SK-N-SH (cell line): ENCODE data around the gene PYDC1. TPM values are rescaled to one million over a fixed set of nuclear protein-coding genes. Genes with fewer than 3 reads are reported as not detected.

Experiments
- CTCF ChIA-PET: fragments of 300-600, 350-600 bp; formaldehyde crosslinking; extraction: SDS; loops from one replicate; lab custom pipeline; 2021; lab: Yijun Ruan, JAX
- POLR2A ChIA-PET: fragments of 350-600 bp; sonication (Branson Sonifier 250); formaldehyde crosslinking; extraction: SDS; loops from one replicate; lab custom pipeline; 2020; ENCODE audit warnings: antibody characterized with exemption, inconsistent platforms; lab: Yijun Ruan, JAX
- DNase-seq: peaks from one replicate; pipeline ENCODE4 v3.0.0; 2012
- H2AFZ ChIP-seq: fragments of 200-600 bp; sonication (generic); 2 replicates; pipeline ENCODE4 v1.8.1; 2016; ENCODE audit warnings: antibody characterized with exemption, mild to moderate bottlenecking, low read depth
- H3F3A ChIP-seq: fragments of 200-600 bp; sonication (generic); replicated peaks from 2 replicates; pipeline ENCODE3; 2016; ENCODE audit warnings: antibody characterized with exemption, mild to moderate bottlenecking; ENCODE audit not compliant: insufficient read depth
- H3K27ac ChIP-seq, 2 experiments: fragments of 200-500 bp in 1 of 2; fragments of 200-600 bp in 1 of 2; sonication (Bioruptor generic) in 1 of 2; sonication (generic), shearing (Covaris generic) in 1 of 2; 2 replicates each; pipeline versions ENCODE4 v1.5.1 to v1.6.1; 2014 to 2016; ENCODE audit warnings: low read depth in 2 of 2, inconsistent platforms in 1 of 2, low read length in 1 of 2, mild to moderate bottlenecking in 1 of 2, mixed read lengths in 1 of 2
- H3K27me3 ChIP-seq: fragments of 200-600 bp; sonication (generic), shearing (Covaris generic); 2 replicates; pipeline ENCODE4 v1.6.1; 2016; ENCODE audit warnings: mixed run types; ENCODE audit not compliant: insufficient read depth
- H3K36me3 ChIP-seq, 2 experiments: fragments of 200-500 bp in 1 of 2; fragments of 200-600 bp in 1 of 2; sonication (Bioruptor generic) in 1 of 2; sonication (generic) in 1 of 2; replicated peaks in 1 of 2; 2 replicates each; pipeline versions ENCODE3 to v1.5.1; 2014 to 2016; ENCODE audit warnings: low read length in 1 of 2, mild to moderate bottlenecking in 1 of 2; ENCODE audit not compliant: insufficient read depth in 2 of 2, control insufficient read depth in 1 of 2
- H3K4me1 ChIP-seq, 2 experiments: fragments of 200-500 bp in 1 of 2; fragments of 200-600 bp in 1 of 2; sonication (Bioruptor generic) in 1 of 2; sonication (generic), shearing (Covaris generic) in 1 of 2; 2 replicates each; pipeline versions ENCODE4 v1.5.1 to v1.6.1; 2014 to 2016; ENCODE audit warnings: low read depth in 1 of 2, low read length in 1 of 2, mixed run types in 1 of 2; ENCODE audit not compliant: insufficient read depth in 2 of 2, control insufficient read depth in 1 of 2
- H3K4me2 ChIP-seq: fragments of 200-600 bp; sonication (generic), shearing (Covaris generic); 2 replicates; pipeline ENCODE4 v1.6.1; 2017; ENCODE audit warnings: mixed run types
- H3K4me3 ChIP-seq, 2 experiments: fragments of 200-500 bp in 1 of 2; fragments of 200-600 bp in 1 of 2; sonication (Bioruptor generic) in 1 of 2; sonication (generic), shearing (Covaris generic) in 1 of 2; 2 replicates each; pipeline versions ENCODE4 v1.5.1 to v1.8.1; 2014 to 2016; ENCODE audit warnings: low read depth in 2 of 2, inconsistent platforms in 1 of 2, low read length in 1 of 2, mild to moderate bottlenecking in 1 of 2, mixed read lengths in 1 of 2, moderate library complexity in 1 of 2
- H3K79me2 ChIP-seq: fragments of 200-600 bp; sonication (generic); 2 replicates; pipeline ENCODE4 v1.8.1; 2017; ENCODE audit warnings: mild to moderate bottlenecking; ENCODE audit not compliant: insufficient read depth
- H3K9ac ChIP-seq: fragments of 200-600 bp; sonication (generic); 2 replicates; pipeline ENCODE4 v1.6.1; 2017; ENCODE audit warnings: mixed run types
- H3K9me2 ChIP-seq: fragments of 200-600 bp; sonication (generic); 2 replicates; pipeline ENCODE4 v1.6.1; 2017; ENCODE audit warnings: mixed run types
- H3K9me3 ChIP-seq: fragments of 200-600 bp; sonication (generic); 2 replicates; pipeline ENCODE4 v1.6.1; 2017; ENCODE audit warnings: mixed run types, mild to moderate bottlenecking, moderate library complexity
- H4K20me1 ChIP-seq: fragments of 200-600 bp; sonication (generic); 2 replicates; pipeline ENCODE4 v1.6.1; 2017; ENCODE audit warnings: mild to moderate bottlenecking, mixed run types; ENCODE audit not compliant: insufficient read depth
- ELF1 ChIP-seq: IDR thresholded peaks from 2 replicates; pipeline ENCODE4 v1.4.0; 2012
- EP300 ChIP-seq, 2 experiments: IDR thresholded peaks; 2 replicates each; pipeline versions ENCODE4 v1.4.0 to v1.6.1; 2012; ENCODE audit warnings: borderline replicate concordance in 1 of 2, low read depth in 1 of 2, low read length in 1 of 2
- EZH2phosphoT487 ChIP-seq: fragments of 200-600 bp; sonication (generic); IDR thresholded peaks from 2 replicates; pipeline ENCODE4 v1.6.1; 2017; ENCODE audit warnings: low read depth, mixed run types, mild to moderate bottlenecking, antibody characterized with exemption, moderate library complexity, borderline replicate concordance
- FOSL2 ChIP-seq: IDR thresholded peaks from 2 replicates; pipeline ENCODE4 v1.4.0; 2012; ENCODE audit warnings: low read depth, mild to moderate bottlenecking, moderate library complexity, borderline replicate concordance
- FOXM1 ChIP-seq: IDR thresholded peaks from 2 replicates; pipeline ENCODE4 v1.4.0; 2012; ENCODE audit warnings: low read depth, mild to moderate bottlenecking
- GABPA ChIP-seq: IDR thresholded peaks from 2 replicates; pipeline ENCODE4 v1.4.0; 2012; ENCODE audit warnings: low read depth, mild to moderate bottlenecking
- JUND ChIP-seq: IDR thresholded peaks from 2 replicates; pipeline ENCODE4 v1.4.0; 2012
- MEF2A ChIP-seq: IDR thresholded peaks from 2 replicates; pipeline ENCODE4 v1.4.0; 2012; ENCODE audit warnings: low read depth, borderline replicate concordance
- NRF1 ChIP-seq: IDR thresholded peaks from 2 replicates; pipeline ENCODE4 v1.6.1; 2012; ENCODE audit warnings: low read depth, mild to moderate bottlenecking, low read length
- POLR2AphosphoS5 ChIP-seq: IDR thresholded peaks from 2 replicates; pipeline ENCODE4 v1.6.1; 2012; ENCODE audit warnings: low read depth, low read length
- RAD21 ChIP-seq: IDR thresholded peaks from 2 replicates; pipeline ENCODE4 v1.6.1; 2012; ENCODE audit warnings: mild to moderate bottlenecking, low read length
- RCOR1 ChIP-seq: fragments of 150-350 bp; IDR thresholded peaks from 2 replicates; pipeline ENCODE4 v1.6.1; 2017; ENCODE audit warnings: antibody characterized with exemption, low read length
- RFX5 ChIP-seq: IDR thresholded peaks from 2 replicates; pipeline ENCODE4 v1.6.1; 2012; ENCODE audit warnings: mild to moderate bottlenecking, improper control_type of control experiment, low read length
- RXRA ChIP-seq: IDR thresholded peaks from 2 replicates; pipeline ENCODE4 v1.4.0; 2012; ENCODE audit warnings: low read depth, mild to moderate bottlenecking, borderline replicate concordance
- SMC3 ChIP-seq: IDR thresholded peaks from 2 replicates; pipeline ENCODE4 v1.6.1; 2012; ENCODE audit warnings: low read depth, low read length, improper control_type of control experiment
- TAF1 ChIP-seq: IDR thresholded peaks from 2 replicates; pipeline ENCODE4 v1.6.1; 2012; ENCODE audit warnings: low read depth, mild to moderate bottlenecking, low read length, moderate library complexity, borderline replicate concordance
- TCF12 ChIP-seq: IDR thresholded peaks from 2 replicates; pipeline ENCODE4 v1.4.0; 2012
- YY1 ChIP-seq: IDR thresholded peaks from 2 replicates; pipeline ENCODE4 v1.4.0; 2012; ENCODE audit warnings: low read depth, mild to moderate bottlenecking
- WGBS: methylation state at CpG from one replicate; pipeline ENCODE4 v1.1.6; 2017; ENCODE audit warnings: low lambda C conversion rate; 5-methylcytosine and 5-hydroxymethylcytosine counted together
- polyA plus RNA-seq, 3 experiments: library from polyadenylated mRNA; depleted of rRNA; stranded (reverse); fragments of >200 nt; gene quantifications; 2 replicates each; pipeline ENCODE4 v1.2.3, GENCODE V29; 2012
- TF ChIP-seq, protein P1 (sequence below): IDR thresholded peaks from 2 replicates; pipeline ENCODE4 v1.6.1; 2012; ENCODE audit warnings: mild to moderate bottlenecking, low read depth, low read length, moderate library complexity
- TF ChIP-seq, protein P2 (sequence below): IDR thresholded peaks from 2 replicates; pipeline ENCODE4 v1.4.0; 2012; ENCODE audit warnings: low read depth
- TF ChIP-seq, protein P3 (sequence below): fragments of 150-350 bp; IDR thresholded peaks from 2 replicates; pipeline ENCODE4 v1.6.1; 2016; ENCODE audit warnings: mild to moderate bottlenecking, low read depth, low read length
- TF ChIP-seq, protein P4 (sequence below): fragments of 150-350 bp; IDR thresholded peaks from 2 replicates; pipeline ENCODE4 v1.6.1; 2017; ENCODE audit warnings: antibody characterized with exemption, low read length, low read depth, borderline replicate concordance
- TF ChIP-seq, protein P5 (sequence below): IDR thresholded peaks from 2 replicates; pipeline ENCODE4 v1.4.0; 2012; ENCODE audit warnings: low read depth, borderline replicate concordance

The PYDC1 gene
- polyA plus RNA-seq, 1 of the 3 experiments (the other 2 are of a cell fraction), result not detected

DNA sequence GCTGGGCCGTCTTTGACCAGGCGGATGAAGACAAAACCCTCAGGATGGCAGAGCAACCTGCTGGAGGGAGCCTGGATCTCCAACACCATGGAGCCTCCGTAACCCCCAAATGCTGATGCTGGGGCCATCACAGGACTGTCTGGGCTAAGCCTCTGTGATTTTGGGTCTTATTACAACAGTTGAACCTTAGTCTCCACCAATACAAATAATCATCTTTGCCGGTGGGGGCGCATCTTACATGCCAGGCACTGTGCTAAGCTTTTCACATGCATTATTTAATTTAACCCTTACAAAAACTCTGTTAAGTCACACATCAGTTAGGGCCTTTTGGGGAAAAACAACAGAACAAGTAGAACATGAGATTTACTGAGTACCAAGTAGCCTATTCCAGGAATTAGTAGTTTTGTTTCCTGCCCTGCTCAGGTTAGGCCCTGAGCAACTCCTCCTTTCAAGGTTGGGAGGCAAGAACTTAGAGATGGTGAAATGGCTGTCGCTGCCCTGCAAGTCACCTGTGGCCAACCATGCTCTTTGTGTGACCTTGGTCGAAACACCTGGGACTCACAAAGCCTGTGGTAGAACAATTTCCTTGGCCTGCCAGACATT is 33.9 kb upstream of the PYDC1 start:
- CTCF ChIA-PET, result no interaction called here
- H3K9ac ChIP-seq, result no peak overlapping the region
- H3K9me2 ChIP-seq, result no peaks in the 10 kb centered on the region

DNA sequence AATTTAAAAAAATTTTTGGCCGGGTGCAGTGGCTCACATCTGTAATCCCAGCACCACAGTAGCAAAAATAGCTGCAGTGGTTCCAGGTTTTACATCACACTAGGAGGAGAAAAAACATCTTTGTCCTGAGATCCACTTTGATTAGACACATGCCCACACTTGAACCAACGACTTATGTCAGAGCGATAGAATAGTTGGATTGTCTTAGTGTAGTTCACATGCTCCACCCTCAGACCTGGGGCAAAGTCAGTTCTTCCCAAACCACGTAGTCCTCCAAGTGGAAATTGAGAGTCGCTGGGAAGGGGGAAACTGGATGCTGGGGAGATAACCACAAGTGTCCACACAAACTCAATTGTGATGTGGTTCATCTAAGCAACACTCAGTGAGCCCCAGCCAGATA is 31.4 kb upstream of the PYDC1 start:
- H3K36me3 ChIP-seq, result no peaks in the 10 kb centered on the region
- CTCF ChIA-PET, result interaction anchor here (0.7 kb wide), 1 partner anchor 134 kb away, joined by 3 read pairs; no protein-coding TSS in a partner anchor
- H3K4me3 ChIP-seq, result no peak overlapping the region
- no peaks in the 10 kb centered on the region for H4K20me1 ChIP-seq
- no peaks in the 10 kb centered on the region for H3K79me2 ChIP-seq
- no peak overlapping the region for H3K27ac ChIP-seq
- H3K9me3 ChIP-seq, result no peaks in the 10 kb centered on the region
- H3K4me2 ChIP-seq, result no peak overlapping the region
- no peak overlapping the region for H3K9ac ChIP-seq
- H3K27me3 ChIP-seq, result peaks cover 75% of the 10 kb centered on the region; the same call in 1 of the 2 replicates
- no peak for DNase-seq
- H3K4me1 ChIP-seq, result no peaks in the 10 kb centered on the region
- H2AFZ ChIP-seq, result no peak overlapping the region
- WGBS, result 1% methylated on average over 5 of the region's 5 CpGs
- POLR2A ChIA-PET, result no interaction called here
- no peaks in the 10 kb centered on the region for H3K9me2 ChIP-seq
- no peaks in the 10 kb centered on the region for H3F3A ChIP-seq
- TF ChIP-seq TAF1 (no peak), JUND (no peak), POLR2AphosphoS5 (no peak), EP300 (IDR thresholded peaks at IDR 0.05; ENCODE audit: borderline replicate concordance in 1 of 2, low read depth in 1 of 2, low read length in 1 of 2) (no peak), FOSL2 (no peak), NRF1 (no peak)
- TF ChIP-seq, protein P1, sequence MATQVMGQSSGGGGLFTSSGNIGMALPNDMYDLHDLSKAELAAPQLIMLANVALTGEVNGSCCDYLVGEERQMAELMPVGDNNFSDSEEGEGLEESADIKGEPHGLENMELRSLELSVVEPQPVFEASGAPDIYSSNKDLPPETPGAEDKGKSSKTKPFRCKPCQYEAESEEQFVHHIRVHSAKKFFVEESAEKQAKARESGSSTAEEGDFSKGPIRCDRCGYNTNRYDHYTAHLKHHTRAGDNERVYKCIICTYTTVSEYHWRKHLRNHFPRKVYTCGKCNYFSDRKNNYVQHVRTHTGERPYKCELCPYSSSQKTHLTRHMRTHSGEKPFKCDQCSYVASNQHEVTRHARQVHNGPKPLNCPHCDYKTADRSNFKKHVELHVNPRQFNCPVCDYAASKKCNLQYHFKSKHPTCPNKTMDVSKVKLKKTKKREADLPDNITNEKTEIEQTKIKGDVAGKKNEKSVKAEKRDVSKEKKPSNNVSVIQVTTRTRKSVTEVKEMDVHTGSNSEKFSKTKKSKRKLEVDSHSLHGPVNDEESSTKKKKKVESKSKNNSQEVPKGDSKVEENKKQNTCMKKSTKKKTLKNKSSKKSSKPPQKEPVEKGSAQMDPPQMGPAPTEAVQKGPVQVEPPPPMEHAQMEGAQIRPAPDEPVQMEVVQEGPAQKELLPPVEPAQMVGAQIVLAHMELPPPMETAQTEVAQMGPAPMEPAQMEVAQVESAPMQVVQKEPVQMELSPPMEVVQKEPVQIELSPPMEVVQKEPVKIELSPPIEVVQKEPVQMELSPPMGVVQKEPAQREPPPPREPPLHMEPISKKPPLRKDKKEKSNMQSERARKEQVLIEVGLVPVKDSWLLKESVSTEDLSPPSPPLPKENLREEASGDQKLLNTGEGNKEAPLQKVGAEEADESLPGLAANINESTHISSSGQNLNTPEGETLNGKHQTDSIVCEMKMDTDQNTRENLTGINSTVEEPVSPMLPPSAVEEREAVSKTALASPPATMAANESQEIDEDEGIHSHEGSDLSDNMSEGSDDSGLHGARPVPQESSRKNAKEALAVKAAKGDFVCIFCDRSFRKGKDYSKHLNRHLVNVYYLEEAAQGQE, result no peak
- TF ChIP-seq, protein P2, sequence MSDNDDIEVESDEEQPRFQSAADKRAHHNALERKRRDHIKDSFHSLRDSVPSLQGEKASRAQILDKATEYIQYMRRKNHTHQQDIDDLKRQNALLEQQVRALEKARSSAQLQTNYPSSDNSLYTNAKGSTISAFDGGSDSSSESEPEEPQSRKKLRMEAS, result no peak

More for the DNA sequence above, 33.9 kb upstream of the PYDC1 start:
- no peak for DNase-seq
- WGBS, result 52% methylated on average over 7 of the region's 7 CpGs
- Histone ChIP-seq H3K4me2 (no peak overlapping the region), H3K27ac (no peak overlapping the region), H3K79me2 (no peaks in the 10 kb centered on the region), H3K9me3 (no peaks in the 10 kb centered on the region), H3K4me3 (no peak overlapping the region), H3K4me1 (no peaks in the 10 kb centered on the region), H3K36me3 (no peaks in the 10 kb centered on the region), H3F3A (no peaks in the 10 kb centered on the region), H2AFZ (no peak overlapping the region), H4K20me1 (no peaks in the 10 kb centered on the region), H3K27me3 (peaks cover 71% of the 10 kb centered on the region; the same call in 1 of the 2 replicates)
- TF ChIP-seq RFX5 (no peak), GABPA (no peak), RCOR1 (no peak), TAF1 (no peak), FOXM1 (no peak), RXRA (no peak), EZH2phosphoT487 (no peak), SMC3 (no peak), ELF1 (no peak), MEF2A (no peak), RAD21 (no peak), TCF12 (no peak), YY1 (no peak)
- TF ChIP-seq, protein P3, sequence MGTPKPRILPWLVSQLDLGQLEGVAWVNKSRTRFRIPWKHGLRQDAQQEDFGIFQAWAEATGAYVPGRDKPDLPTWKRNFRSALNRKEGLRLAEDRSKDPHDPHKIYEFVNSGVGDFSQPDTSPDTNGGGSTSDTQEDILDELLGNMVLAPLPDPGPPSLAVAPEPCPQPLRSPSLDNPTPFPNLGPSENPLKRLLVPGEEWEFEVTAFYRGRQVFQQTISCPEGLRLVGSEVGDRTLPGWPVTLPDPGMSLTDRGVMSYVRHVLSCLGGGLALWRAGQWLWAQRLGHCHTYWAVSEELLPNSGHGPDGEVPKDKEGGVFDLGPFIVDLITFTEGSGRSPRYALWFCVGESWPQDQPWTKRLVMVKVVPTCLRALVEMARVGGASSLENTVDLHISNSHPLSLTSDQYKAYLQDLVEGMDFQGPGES, result no peak
- TF ChIP-seq, protein P4, sequence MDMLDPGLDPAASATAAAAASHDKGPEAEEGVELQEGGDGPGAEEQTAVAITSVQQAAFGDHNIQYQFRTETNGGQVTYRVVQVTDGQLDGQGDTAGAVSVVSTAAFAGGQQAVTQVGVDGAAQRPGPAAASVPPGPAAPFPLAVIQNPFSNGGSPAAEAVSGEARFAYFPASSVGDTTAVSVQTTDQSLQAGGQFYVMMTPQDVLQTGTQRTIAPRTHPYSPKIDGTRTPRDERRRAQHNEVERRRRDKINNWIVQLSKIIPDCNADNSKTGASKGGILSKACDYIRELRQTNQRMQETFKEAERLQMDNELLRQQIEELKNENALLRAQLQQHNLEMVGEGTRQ, result no peak
- TF ChIP-seq, protein P5, sequence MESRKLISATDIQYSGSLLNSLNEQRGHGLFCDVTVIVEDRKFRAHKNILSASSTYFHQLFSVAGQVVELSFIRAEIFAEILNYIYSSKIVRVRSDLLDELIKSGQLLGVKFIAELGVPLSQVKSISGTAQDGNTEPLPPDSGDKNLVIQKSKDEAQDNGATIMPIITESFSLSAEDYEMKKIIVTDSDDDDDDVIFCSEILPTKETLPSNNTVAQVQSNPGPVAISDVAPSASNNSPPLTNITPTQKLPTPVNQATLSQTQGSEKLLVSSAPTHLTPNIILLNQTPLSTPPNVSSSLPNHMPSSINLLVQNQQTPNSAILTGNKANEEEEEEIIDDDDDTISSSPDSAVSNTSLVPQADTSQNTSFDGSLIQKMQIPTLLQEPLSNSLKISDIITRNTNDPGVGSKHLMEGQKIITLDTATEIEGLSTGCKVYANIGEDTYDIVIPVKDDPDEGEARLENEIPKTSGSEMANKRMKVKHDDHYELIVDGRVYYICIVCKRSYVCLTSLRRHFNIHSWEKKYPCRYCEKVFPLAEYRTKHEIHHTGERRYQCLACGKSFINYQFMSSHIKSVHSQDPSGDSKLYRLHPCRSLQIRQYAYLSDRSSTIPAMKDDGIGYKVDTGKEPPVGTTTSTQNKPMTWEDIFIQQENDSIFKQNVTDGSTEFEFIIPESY, result no peak
- POLR2A ChIA-PET, result no interaction called here
